GM12891 (cell line): ENCODE data around the gene USP14.

Experiments
- POLR2A ChIP-seq: IDR thresholded peaks from 2 replicates; pipeline ENCODE4 v1.6.1; 2011; ENCODE audit warnings: low read depth, low read length, control low read depth
- POLR2AphosphoS5 ChIP-seq: IDR thresholded peaks from 2 replicates; pipeline ENCODE4 v1.6.1; 2011; ENCODE audit warnings: low read depth, low read length, control low read depth
- SPI1 ChIP-seq: IDR thresholded peaks from 2 replicates; pipeline ENCODE4 v1.6.1; 2011; ENCODE audit warnings: low read depth, low read length, control low read depth
- TAF1 ChIP-seq: IDR thresholded peaks from 2 replicates; pipeline ENCODE4 v1.6.1; 2011; ENCODE audit warnings: low read depth, low read length, control low read depth

DNA sequence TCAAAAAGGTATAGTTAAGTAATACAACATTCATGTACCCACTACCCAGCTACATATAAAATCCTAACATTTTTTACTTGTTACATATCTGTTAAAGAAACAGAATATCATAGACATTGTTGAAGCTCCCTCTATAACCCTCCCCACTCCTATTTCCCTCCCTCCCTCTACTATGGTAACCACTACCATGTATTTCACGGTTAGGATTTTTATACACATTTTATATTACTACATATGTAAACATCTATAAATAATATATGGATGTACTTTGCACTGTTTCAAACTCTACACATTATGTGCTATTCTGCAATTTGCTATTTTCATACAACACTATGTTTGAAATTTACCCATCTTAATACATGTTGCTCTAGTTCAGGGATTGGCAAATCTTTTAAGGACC, 73.2 kb downstream of the USP14 start:
- TF ChIP-seq POLR2A (no peak), POLR2AphosphoS5 (no peak), TAF1 (no peak), SPI1 (no peak)
